Measurements from ENCODE around the gene SV2C. TPM values are rescaled to one million over a fixed set of nuclear protein-coding genes. Genes with fewer than 3 reads are reported as not detected.

Gene SV2C
- polyA plus RNA-seq, 2 donors: 0.22 to 0.43 TPM

GRCh38 chr5:76397200-76397599, 314.0 kb downstream of the SV2C start:
- WGBS, 2 donors: 92 to 97% methylated on average over 2 of the region's 2 CpGs
- Histone ChIP-seq H3K4me1 (ENCODE audit: control insufficient read depth in 2 of 2, insufficient read depth in 2 of 2, low read length in 1 of 2) (peaks cover 0 to 1% of the 10 kb centered on the region in 2 donors), H3K36me3 (ENCODE audit: control insufficient read depth in 2 of 2, insufficient read depth in 2 of 2, low read length in 1 of 2) (no peaks in the 10 kb centered on the region), H3K27ac (ENCODE audit: low read depth in 2 of 2, low read length in 1 of 2) (no peak overlapping the region), H3K9me3 (ENCODE audit: control insufficient read depth in 2 of 2, insufficient read depth in 1 of 2, low read depth in 1 of 2, low read length in 1 of 2) (no peaks in the 10 kb centered on the region), H3K27me3 (ENCODE audit: control insufficient read depth in 1 of 2, insufficient read depth in 2 of 2, low read length in 2 of 2) (no peaks in the 10 kb centered on the region), H3K4me3 (ENCODE audit: low read depth in 1 of 2, low read length in 2 of 2) (no peak overlapping the region)

DNA sequence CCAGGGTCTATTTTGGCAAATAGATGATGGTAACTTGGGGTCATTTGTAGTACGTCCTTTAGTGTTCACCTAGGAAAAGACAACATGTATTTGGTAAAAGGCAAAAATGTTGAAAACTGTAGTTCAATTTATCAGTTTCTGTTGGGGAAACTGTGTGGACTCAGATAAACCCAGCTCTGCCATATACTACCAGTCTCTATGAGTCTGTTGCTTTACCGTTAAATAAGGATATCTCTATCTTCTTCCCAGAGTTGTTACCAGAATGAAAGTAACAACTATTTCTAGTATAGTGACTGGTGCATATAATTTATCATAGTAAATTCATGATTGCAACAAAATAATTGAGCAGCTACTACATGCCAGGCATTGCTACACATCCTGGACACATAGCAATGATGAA, 316.1 kb downstream of the SV2C start:
- Histone ChIP-seq H3K4me3 (ENCODE audit: low read depth in 1 of 2, low read length in 2 of 2) (no peak overlapping the region), H3K36me3 (ENCODE audit: control insufficient read depth in 2 of 2, insufficient read depth in 2 of 2, low read length in 1 of 2) (no peaks in the 10 kb centered on the region), H3K9me3 (ENCODE audit: control insufficient read depth in 2 of 2, insufficient read depth in 1 of 2, low read depth in 1 of 2, low read length in 1 of 2) (no peaks in the 10 kb centered on the region), H3K27me3 (ENCODE audit: control insufficient read depth in 1 of 2, insufficient read depth in 2 of 2, low read length in 2 of 2) (no peaks in the 10 kb centered on the region), H3K27ac (ENCODE audit: low read depth in 2 of 2, low read length in 1 of 2) (no peak overlapping the region), H3K4me1 (ENCODE audit: control insufficient read depth in 2 of 2, insufficient read depth in 2 of 2, low read length in 1 of 2) (peaks cover 3% of the 10 kb centered on the region in 2 donors)
- WGBS, 2 donors: 94 to 96% methylated on average over 2 of the region's 2 CpGs

DNA sequence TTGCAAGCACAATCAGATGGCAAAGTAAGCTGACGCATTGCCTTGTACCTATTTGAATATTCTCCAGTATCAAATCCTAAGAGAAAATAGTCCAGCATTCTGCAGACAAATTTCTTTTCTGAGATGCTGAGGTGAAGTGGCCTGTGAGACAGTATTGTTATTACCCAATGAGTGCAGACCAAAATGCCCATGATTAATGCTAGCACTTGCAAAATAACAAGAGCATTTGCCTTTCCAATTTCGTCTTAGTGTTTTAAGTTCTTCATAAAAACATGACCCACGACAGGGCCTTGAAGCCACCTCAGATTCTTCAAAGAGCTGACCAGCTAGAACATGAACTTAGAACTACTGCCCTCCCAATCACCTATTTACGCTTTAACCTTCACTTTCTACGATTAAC, 317.3 kb downstream of the SV2C start:
- Histone ChIP-seq H3K4me1 (ENCODE audit: control insufficient read depth in 2 of 2, insufficient read depth in 2 of 2, low read length in 1 of 2) (peaks cover 3% of the 10 kb centered on the region in 2 donors), H3K36me3 (ENCODE audit: control insufficient read depth in 2 of 2, insufficient read depth in 2 of 2, low read length in 1 of 2) (no peaks in the 10 kb centered on the region), H3K9me3 (ENCODE audit: control insufficient read depth in 2 of 2, insufficient read depth in 1 of 2, low read depth in 1 of 2, low read length in 1 of 2) (no peaks in the 10 kb centered on the region), H3K27ac (ENCODE audit: low read depth in 2 of 2, low read length in 1 of 2) (no peak overlapping the region), H3K4me3 (ENCODE audit: low read depth in 1 of 2, low read length in 2 of 2) (no peak overlapping the region), H3K27me3 (ENCODE audit: control insufficient read depth in 1 of 2, insufficient read depth in 2 of 2, low read length in 2 of 2) (no peaks in the 10 kb centered on the region)
- WGBS, 2 donors: 72 to 78% methylated on average over 5 of the region's 5 CpGs

DNA sequence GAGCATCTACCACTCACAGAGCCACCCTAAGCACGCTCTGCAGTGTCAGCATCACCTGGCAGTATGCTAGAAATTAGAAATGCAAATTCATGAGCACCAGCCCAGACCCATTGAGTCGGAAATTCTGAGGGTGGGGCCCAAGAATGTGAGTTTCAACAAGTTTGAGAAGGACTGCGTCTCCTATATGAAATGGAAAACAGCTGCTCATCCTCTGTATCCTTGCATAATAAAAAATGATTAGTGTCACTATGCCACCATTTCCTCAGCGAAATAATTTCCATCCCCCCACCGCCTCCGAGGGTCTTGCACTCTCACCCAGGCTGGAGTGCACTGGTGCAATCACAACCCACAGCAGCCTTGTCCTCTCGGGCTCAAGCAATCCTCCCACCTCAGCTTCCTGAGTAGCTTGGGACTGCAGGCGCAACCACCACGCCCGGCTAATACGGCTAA, 318.6 kb downstream of the SV2C start:
- no peaks in the 10 kb centered on the region for H3K9me3 ChIP-seq (ENCODE audit: control insufficient read depth in 2 of 2, insufficient read depth in 1 of 2, low read depth in 1 of 2, low read length in 1 of 2)
- 24 to 38% methylated on average over 11 of the region's 11 CpGs for WGBS, 2 donors
- peak overlapping the region in 1 of 2 donors; percentile 68 for H3K4me3 ChIP-seq (ENCODE audit: low read depth in 1 of 2, low read length in 2 of 2)
- no peaks in the 10 kb centered on the region for H3K27me3 ChIP-seq (ENCODE audit: control insufficient read depth in 1 of 2, insufficient read depth in 2 of 2, low read length in 2 of 2)
- peaks cover 3% of the 10 kb centered on the region in 2 donors for H3K4me1 ChIP-seq (ENCODE audit: control insufficient read depth in 2 of 2, insufficient read depth in 2 of 2, low read length in 1 of 2)
- no peaks in the 10 kb centered on the region for H3K36me3 ChIP-seq (ENCODE audit: control insufficient read depth in 2 of 2, insufficient read depth in 2 of 2, low read length in 1 of 2)
- H3K27ac ChIP-seq (ENCODE audit: low read depth in 2 of 2, low read length in 1 of 2): peak overlapping the region; percentile 3 to 42

DNA sequence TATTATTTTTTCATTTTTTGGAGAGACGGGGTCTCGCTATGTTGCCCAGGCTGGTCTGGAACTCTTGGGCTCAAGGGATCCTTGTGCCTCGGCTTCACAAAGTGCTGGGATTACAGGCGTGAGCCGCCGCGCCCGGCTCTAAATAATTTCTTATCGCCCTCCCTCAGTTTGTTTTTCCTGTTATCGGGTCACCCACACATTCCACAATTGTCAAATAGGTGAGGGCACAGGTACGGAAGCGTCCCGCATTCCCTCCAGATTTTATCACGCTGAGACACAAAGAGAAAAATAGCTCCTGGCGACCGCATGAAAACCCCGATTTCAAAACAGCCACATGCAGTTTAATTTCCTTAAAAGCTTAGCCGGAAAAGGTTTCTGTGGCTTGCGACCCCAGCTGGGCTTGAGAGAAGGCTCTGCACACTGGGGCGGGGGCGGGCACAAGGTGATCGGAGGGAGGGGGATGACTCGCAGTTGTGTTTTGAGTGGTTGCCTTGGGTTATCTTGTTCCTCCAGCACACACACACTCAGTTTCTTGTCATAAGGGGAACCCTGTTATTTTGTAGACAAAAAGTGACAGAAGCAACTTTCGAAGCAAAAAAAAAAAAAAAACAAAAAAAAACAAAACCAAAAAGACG, 319.2 kb downstream of the SV2C start:
- H3K9me3 ChIP-seq (ENCODE audit: control insufficient read depth in 2 of 2, insufficient read depth in 1 of 2, low read depth in 1 of 2, low read length in 1 of 2): no peaks in the 10 kb centered on the region
- WGBS, 2 donors: 3 to 4% methylated on average over 25 of the region's 25 CpGs
- H3K27ac ChIP-seq (ENCODE audit: low read depth in 2 of 2, low read length in 1 of 2): peak overlapping the region; percentile 3 to 42
- no peaks in the 10 kb centered on the region for H3K36me3 ChIP-seq (ENCODE audit: control insufficient read depth in 2 of 2, insufficient read depth in 2 of 2, low read length in 1 of 2)
- no peaks in the 10 kb centered on the region for H3K27me3 ChIP-seq (ENCODE audit: control insufficient read depth in 1 of 2, insufficient read depth in 2 of 2, low read length in 2 of 2)
- H3K4me1 ChIP-seq (ENCODE audit: control insufficient read depth in 2 of 2, insufficient read depth in 2 of 2, low read length in 1 of 2): peaks cover 3% of the 10 kb centered on the region in 2 donors
- H3K4me3 ChIP-seq (ENCODE audit: low read depth in 1 of 2, low read length in 2 of 2): peak overlapping the region in 1 of 2 donors; percentile 68

GRCh38 chr5:76402886-76403765, 319.9 kb downstream of the SV2C start, which contains the start of gene IQGAP2:
TSS of gene IQGAP2 (plus strand) at chr5:76403285. CDS start at chr5:76403546, 261 bp downstream.
- H3K27me3 ChIP-seq (ENCODE audit: control insufficient read depth in 1 of 2, insufficient read depth in 2 of 2, low read length in 2 of 2): no peaks in the 10 kb centered on the region
- H3K4me1 ChIP-seq (ENCODE audit: control insufficient read depth in 2 of 2, insufficient read depth in 2 of 2, low read length in 1 of 2): peaks cover 3% of the 10 kb centered on the region in 2 donors
- no peaks in the 10 kb centered on the region for H3K9me3 ChIP-seq (ENCODE audit: control insufficient read depth in 2 of 2, insufficient read depth in 1 of 2, low read depth in 1 of 2, low read length in 1 of 2)
- H3K27ac ChIP-seq (ENCODE audit: low read depth in 2 of 2, low read length in 1 of 2): peak within 1 kb of the TSS; percentile 44 to 52
- H3K36me3 ChIP-seq (ENCODE audit: control insufficient read depth in 2 of 2, insufficient read depth in 2 of 2, low read length in 1 of 2): no peaks in the 10 kb centered on the region
- peak within 1 kb of the TSS; percentile 53 to 68 for H3K4me3 ChIP-seq (ENCODE audit: low read depth in 1 of 2, low read length in 2 of 2)
- 0 to 1% methylated on average over 90 to 92 of the region's 92 CpGs for WGBS, 2 donors
